ENCODE data around the gene PAX8.

- TF ChIP-seq CTCF (IDR thresholded peaks at IDR 0.05; ENCODE audit: insufficient read depth, low read length) (no peak), REST (IDR thresholded peaks at IDR 0.05; ENCODE audit: insufficient replicate concordance, low read depth) (no peak)
Observed at GRCh38 chr2:113230531-113230930, 48.2 kb downstream of the PAX8 start.
